Endothelial cell of umbilical vein (primary cell): Measurements from ENCODE around the gene CTBP1.

Source experiments
- JUN ChIP-seq: IDR thresholded peaks from 2 replicates; pipeline ENCODE4 v1.6.1; 2011; ENCODE audit warnings: borderline replicate concordance, low read depth; ENCODE audit not compliant: insufficient read length, insufficient read depth
- POLR2A ChIP-seq: IDR thresholded peaks from 2 replicates; pipeline ENCODE4 v1.6.1; 2012; ENCODE audit warnings: low read depth, mild to moderate bottlenecking, control low read depth, low read length
- TF ChIP-seq, protein P1 (sequence below), 2 donors: IDR thresholded peaks; 1 replicate in 1 of 2; 2 replicates in 1 of 2; pipeline ENCODE4 v1.5.1; 2011; ENCODE audit warnings: low read length in 2 of 2, mild to moderate bottlenecking in 2 of 2, moderate library complexity in 2 of 2, control low read depth in 1 of 2, inconsistent platforms in 1 of 2, low read depth in 1 of 2; ENCODE audit not compliant: insufficient read depth in 1 of 2; ENCODE audit errors: extremely low read depth in 1 of 2

DNA sequence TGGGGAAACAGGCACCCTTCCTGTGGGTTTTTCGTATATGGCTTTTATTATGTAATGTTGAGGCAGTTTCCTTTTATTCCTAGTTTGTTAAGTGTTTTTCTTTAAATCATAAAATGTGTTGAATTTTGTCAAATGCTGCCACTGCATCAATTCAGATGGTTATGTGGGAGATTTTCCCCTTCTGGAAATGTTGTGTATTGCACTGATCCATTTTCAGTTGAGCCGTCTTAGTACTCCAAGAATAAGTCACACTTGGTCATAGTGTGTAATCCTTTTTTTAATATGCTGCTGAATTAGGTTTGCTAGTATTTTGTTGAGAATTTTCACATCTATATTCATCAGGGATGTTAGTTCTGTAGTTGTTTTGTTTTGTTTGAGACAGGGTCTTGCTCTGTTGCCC is 9.5 kb upstream of the CTBP1 start:
- TF ChIP-seq, protein P1, sequence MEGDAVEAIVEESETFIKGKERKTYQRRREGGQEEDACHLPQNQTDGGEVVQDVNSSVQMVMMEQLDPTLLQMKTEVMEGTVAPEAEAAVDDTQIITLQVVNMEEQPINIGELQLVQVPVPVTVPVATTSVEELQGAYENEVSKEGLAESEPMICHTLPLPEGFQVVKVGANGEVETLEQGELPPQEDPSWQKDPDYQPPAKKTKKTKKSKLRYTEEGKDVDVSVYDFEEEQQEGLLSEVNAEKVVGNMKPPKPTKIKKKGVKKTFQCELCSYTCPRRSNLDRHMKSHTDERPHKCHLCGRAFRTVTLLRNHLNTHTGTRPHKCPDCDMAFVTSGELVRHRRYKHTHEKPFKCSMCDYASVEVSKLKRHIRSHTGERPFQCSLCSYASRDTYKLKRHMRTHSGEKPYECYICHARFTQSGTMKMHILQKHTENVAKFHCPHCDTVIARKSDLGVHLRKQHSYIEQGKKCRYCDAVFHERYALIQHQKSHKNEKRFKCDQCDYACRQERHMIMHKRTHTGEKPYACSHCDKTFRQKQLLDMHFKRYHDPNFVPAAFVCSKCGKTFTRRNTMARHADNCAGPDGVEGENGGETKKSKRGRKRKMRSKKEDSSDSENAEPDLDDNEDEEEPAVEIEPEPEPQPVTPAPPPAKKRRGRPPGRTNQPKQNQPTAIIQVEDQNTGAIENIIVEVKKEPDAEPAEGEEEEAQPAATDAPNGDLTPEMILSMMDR (IDR thresholded peaks at IDR 0.05; ENCODE audit: extremely low read depth in 1 of 2, insufficient read depth in 1 of 2, low read depth in 1 of 2, low read length in 2 of 2), result no peak
- TF ChIP-seq POLR2A, result no peak
- TF ChIP-seq JUN, result no peak
